ENCODE measurements around the gene EFHC2. TPM values are rescaled to one million over a fixed set of nuclear protein-coding genes. Genes with fewer than 3 reads are reported as not detected.
"Not testable (repeated sequence)": the region's sequence is repeated elsewhere in the genome, so short reads cannot be mapped to it uniquely, and the experiment has no call there.

EFHC2 gene
- polyA plus RNA-seq, 1 donor: 0.08 TPM

GRCh38 chrX:44299177-44299576 lies 44.3 kb downstream of the EFHC2 start:
- no peak for DNase-seq (ENCODE audit: low read depth)

GRCh38 chrX:44291468-44292092 lies 51.9 kb downstream of the EFHC2 start:
- DNase-seq (ENCODE audit: low read depth): no peak

- DNase-seq (ENCODE audit: low read depth): no peak
These were observed 52.8 kb downstream of the EFHC2 start for GRCh38 chrX:44290718-44291117.

GRCh38 chrX:44282753-44283152 lies 60.7 kb downstream of the EFHC2 start:
- DNase-seq (ENCODE audit: low read depth): no peak

- no peak for DNase-seq (ENCODE audit: low read depth)
These were observed 63.4 kb downstream of the EFHC2 start for GRCh38 chrX:44280116-44280515.

GRCh38 chrX:44274096-44274495 lies 69.4 kb downstream of the EFHC2 start:
- DNase-seq (ENCODE audit: low read depth): no peak

- DNase-seq (ENCODE audit: low read depth): no peak
These were observed 75.6 kb downstream of the EFHC2 start for GRCh38 chrX:44267861-44268260.

GRCh38 chrX:44267116-44267515 lies 76.4 kb downstream of the EFHC2 start:
- no peak for DNase-seq (ENCODE audit: low read depth)

GRCh38 chrX:44265559-44265958 lies 77.9 kb downstream of the EFHC2 start:
- DNase-seq (ENCODE audit: low read depth): no peak

GRCh38 chrX:44264936-44265335 lies 78.5 kb downstream of the EFHC2 start:
- DNase-seq (ENCODE audit: low read depth): no peak

- no peak for DNase-seq (ENCODE audit: low read depth)
These were observed 82.2 kb downstream of the EFHC2 start for GRCh38 chrX:44261286-44261685.

- DNase-seq (ENCODE audit: low read depth): no peak
These were observed 82.9 kb downstream of the EFHC2 start for GRCh38 chrX:44260609-44261008.

GRCh38 chrX:44255742-44256141 lies 87.7 kb downstream of the EFHC2 start:
- DNase-seq (ENCODE audit: low read depth): not testable (repeated sequence)

GRCh38 chrX:44253575-44253942 lies 89.9 kb downstream of the EFHC2 start:
- DNase-seq (ENCODE audit: low read depth): no peak

GRCh38 chrX:44252688-44253574 lies 90.5 kb downstream of the EFHC2 start:
- DNase-seq (ENCODE audit: low read depth): not testable (repeated sequence)

GRCh38 chrX:44247468-44247867 lies 96.0 kb downstream of the EFHC2 start:
- no peak for DNase-seq (ENCODE audit: low read depth)

GRCh38 chrX:44246826-44247225 lies 96.6 kb downstream of the EFHC2 start:
- no peak for DNase-seq (ENCODE audit: low read depth)

- DNase-seq (ENCODE audit: low read depth): no peak
These were observed 97.7 kb downstream of the EFHC2 start for GRCh38 chrX:44245733-44246132.

- no peak for DNase-seq (ENCODE audit: low read depth)
These were observed 99.5 kb downstream of the EFHC2 start for GRCh38 chrX:44244008-44244407.

GRCh38 chrX:44241546-44241945 lies 101.9 kb downstream of the EFHC2 start:
- DNase-seq (ENCODE audit: low read depth): no peak

GRCh38 chrX:44240036-44240435 lies 103.4 kb downstream of the EFHC2 start:
- no peak for DNase-seq (ENCODE audit: low read depth)

GRCh38 chrX:44239036-44239435 lies 104.4 kb downstream of the EFHC2 start:
- no peak for DNase-seq (ENCODE audit: low read depth)

GRCh38 chrX:44235534-44235933 lies 107.9 kb downstream of the EFHC2 start:
- no peak for DNase-seq (ENCODE audit: low read depth)
